Measurements from ENCODE around the gene COL7A1. TPM values are rescaled to one million over a fixed set of nuclear protein-coding genes. Genes with fewer than 3 reads are reported as not detected.

The COL7A1 gene
- total RNA-seq, 1 experiment from 2014 or later = 40.0 TPM

DNA sequence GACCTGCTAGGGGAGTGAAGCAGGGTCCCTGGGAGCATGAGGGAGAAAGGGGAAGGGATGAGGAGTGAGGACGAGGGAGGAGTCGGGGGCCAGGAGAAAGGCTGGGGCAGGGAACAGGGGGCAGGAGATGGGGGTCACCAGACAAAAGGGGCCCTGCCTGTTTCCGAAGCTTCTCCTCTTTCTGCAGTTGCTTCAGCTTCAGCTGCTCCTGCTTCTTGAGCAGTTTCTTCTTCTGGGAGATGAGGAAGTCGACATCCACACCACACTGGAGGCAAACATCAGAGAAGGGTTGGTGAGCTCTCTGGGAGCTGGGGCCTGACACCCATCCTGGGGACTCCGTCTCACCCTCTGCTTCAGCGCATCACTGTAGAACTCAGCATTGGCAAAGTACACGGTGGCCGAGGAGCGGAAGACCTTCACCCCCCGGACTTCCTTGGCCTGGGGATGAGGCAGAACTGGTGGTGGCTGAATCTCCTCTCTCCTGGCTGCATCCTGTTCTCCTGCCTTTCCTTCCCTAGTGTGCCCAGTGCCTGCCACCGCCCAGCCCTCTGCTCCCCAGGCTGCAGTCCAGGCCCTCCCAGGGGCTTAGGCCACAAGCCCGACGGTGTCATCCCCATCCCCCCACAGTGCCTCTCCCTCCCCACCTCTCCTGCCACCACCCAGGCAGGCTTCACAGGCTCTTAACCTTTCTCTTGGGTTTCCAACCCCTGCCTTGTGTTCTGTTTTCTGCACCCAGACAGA, 33.3 kb upstream of the COL7A1 start:
- intact Hi-C loops (cut with micrococcal nuclease; ENCODE audit: unreplicated experiment) = no loop called here
- Histone ChIP-seq H3K36me3 (ENCODE audit: control insufficient read depth, insufficient read depth, low read length) (no peaks in the 10 kb centered on the region; the same call in 1 of the 2 replicates), H3K4me1 (ENCODE audit: control insufficient read depth, insufficient read depth, low read length) (no peaks in the 10 kb centered on the region), H3K9me3 (ENCODE audit: control insufficient read depth, insufficient read depth, low read depth, low read length) (no peaks in the 10 kb centered on the region), H3K27ac (ENCODE audit: low read length) (no peak overlapping the region), H3K27me3 (ENCODE audit: control insufficient read depth, insufficient read depth, low read length) (no peaks in the 10 kb centered on the region), H3K4me3 (ENCODE audit: low read depth in 2 of 2, low read length in 2 of 2) (no peak overlapping the region)
- in situ Hi-C loops (cut with HindIII; ENCODE audit: low pct_unique_long_range_greater_than_20kb, low sequenced_read_pairs) = no loop called here
- no peak for ATAC-seq
- DNase-seq (ENCODE audit: low read depth, low spot score) = no peak
- no TSS peak for BruUV-seq (replicated peaks)
- TF ChIP-seq, protein P1, sequence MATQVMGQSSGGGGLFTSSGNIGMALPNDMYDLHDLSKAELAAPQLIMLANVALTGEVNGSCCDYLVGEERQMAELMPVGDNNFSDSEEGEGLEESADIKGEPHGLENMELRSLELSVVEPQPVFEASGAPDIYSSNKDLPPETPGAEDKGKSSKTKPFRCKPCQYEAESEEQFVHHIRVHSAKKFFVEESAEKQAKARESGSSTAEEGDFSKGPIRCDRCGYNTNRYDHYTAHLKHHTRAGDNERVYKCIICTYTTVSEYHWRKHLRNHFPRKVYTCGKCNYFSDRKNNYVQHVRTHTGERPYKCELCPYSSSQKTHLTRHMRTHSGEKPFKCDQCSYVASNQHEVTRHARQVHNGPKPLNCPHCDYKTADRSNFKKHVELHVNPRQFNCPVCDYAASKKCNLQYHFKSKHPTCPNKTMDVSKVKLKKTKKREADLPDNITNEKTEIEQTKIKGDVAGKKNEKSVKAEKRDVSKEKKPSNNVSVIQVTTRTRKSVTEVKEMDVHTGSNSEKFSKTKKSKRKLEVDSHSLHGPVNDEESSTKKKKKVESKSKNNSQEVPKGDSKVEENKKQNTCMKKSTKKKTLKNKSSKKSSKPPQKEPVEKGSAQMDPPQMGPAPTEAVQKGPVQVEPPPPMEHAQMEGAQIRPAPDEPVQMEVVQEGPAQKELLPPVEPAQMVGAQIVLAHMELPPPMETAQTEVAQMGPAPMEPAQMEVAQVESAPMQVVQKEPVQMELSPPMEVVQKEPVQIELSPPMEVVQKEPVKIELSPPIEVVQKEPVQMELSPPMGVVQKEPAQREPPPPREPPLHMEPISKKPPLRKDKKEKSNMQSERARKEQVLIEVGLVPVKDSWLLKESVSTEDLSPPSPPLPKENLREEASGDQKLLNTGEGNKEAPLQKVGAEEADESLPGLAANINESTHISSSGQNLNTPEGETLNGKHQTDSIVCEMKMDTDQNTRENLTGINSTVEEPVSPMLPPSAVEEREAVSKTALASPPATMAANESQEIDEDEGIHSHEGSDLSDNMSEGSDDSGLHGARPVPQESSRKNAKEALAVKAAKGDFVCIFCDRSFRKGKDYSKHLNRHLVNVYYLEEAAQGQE (IDR thresholded peaks at IDR 0.05; ENCODE audit: insufficient read depth in 1 of 2, low read depth in 2 of 2, low read length in 1 of 2) = no peak
- TF ChIP-seq SIN3A (IDR thresholded peaks at IDR 0.05; ENCODE audit: borderline replicate concordance, insufficient read depth, low read depth, low read length) (no peak), TCF7L2 (IDR thresholded peaks at IDR 0.05; ENCODE audit: low read depth, low read length) (no peak), POLR2AphosphoS5 (IDR thresholded peaks at IDR 0.05; ENCODE audit: low read depth, low read length) (no peak), CTCF (IDR thresholded peaks at IDR 0.05) (no peak)
- CTCF ChIA-PET = no interaction called here
- POLR2A ChIA-PET = no interaction called here

DNA sequence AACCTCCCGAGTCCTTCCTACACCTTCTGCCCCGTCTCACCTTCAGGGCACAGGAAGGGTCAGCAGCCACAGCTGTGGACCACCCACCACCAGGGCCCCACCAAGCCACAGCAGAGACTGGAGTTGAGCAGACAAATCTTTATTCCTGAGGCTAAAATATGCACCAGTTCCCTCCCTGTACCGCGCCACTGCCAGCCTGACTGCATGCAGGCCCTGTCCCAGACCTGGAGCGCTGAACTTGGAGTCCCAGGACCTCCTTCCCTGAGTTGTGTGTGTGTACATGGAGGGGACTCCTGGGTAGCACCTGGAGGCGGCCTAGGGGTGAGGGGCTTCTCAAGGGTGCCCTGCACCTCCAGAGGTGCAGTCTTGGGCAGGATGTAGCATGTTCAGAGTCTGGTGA, 30.5 kb upstream of the COL7A1 start:
- Histone ChIP-seq H3K4me3 (ENCODE audit: low read depth in 2 of 2, low read length in 2 of 2) (no peak overlapping the region), H3K4me1 (ENCODE audit: control insufficient read depth, insufficient read depth, low read length) (no peaks in the 10 kb centered on the region), H3K9me3 (ENCODE audit: control insufficient read depth, insufficient read depth, low read depth, low read length) (no peaks in the 10 kb centered on the region), H3K27me3 (ENCODE audit: control insufficient read depth, insufficient read depth, low read length) (no peaks in the 10 kb centered on the region), H3K27ac (ENCODE audit: low read length) (no peak overlapping the region), H3K36me3 (ENCODE audit: control insufficient read depth, insufficient read depth, low read length) (no peaks in the 10 kb centered on the region)
- BruUV-seq (replicated peaks) = no TSS peak
- POLR2A ChIA-PET = no interaction called here
- ATAC-seq (no peak), DNase-seq (ENCODE audit: low read depth, low spot score) (no peak)
- intact Hi-C loops (cut with micrococcal nuclease; ENCODE audit: unreplicated experiment) (no loop called here), in situ Hi-C loops (cut with HindIII; ENCODE audit: low pct_unique_long_range_greater_than_20kb, low sequenced_read_pairs) (no loop called here)
- TF ChIP-seq CTCF (IDR thresholded peaks at IDR 0.05) (no peak), SIN3A (IDR thresholded peaks at IDR 0.05; ENCODE audit: borderline replicate concordance, insufficient read depth, low read depth, low read length) (no peak), POLR2AphosphoS5 (IDR thresholded peaks at IDR 0.05; ENCODE audit: low read depth, low read length) (no peak), TCF7L2 (IDR thresholded peaks at IDR 0.05; ENCODE audit: low read depth, low read length) (no peak)
- TF ChIP-seq, protein P1 (IDR thresholded peaks at IDR 0.05; ENCODE audit: insufficient read depth in 1 of 2, low read depth in 2 of 2, low read length in 1 of 2) = no peak
- CTCF ChIA-PET = no interaction called here
